Trophoblast cell (in vitro differentiated cells and primary cell): ENCODE measurements around the gene CD96.
A peak's percentile ranks its signal among the peaks of the same experiment; 100 is the strongest.

Experiments used
- DNase-seq, 2 donors: peaks; one replicate each; pipeline ENCODE4 v3.0.0-alpha.2; 2016
- H2AFZ ChIP-seq: 2 replicates; pipeline ENCODE4 v1.6.1; 2013; ENCODE audit warnings: low read length, moderate library complexity, mild to moderate bottlenecking; ENCODE audit not compliant: insufficient read depth, poor library complexity
- H2AK5ac ChIP-seq: 2 replicates; pipeline ENCODE4 v1.6.1; 2013; ENCODE audit warnings: mild to moderate bottlenecking, low read length
- H2BK120ac ChIP-seq: 2 replicates; pipeline ENCODE4 v1.6.1; 2013; ENCODE audit warnings: low read length, mild to moderate bottlenecking, moderate library complexity; ENCODE audit not compliant: insufficient read depth, poor library complexity
- H2BK12ac ChIP-seq: 2 replicates; pipeline ENCODE4 v1.6.1; 2013; ENCODE audit warnings: mild to moderate bottlenecking, low read length, moderate library complexity
- H2BK5ac ChIP-seq: 2 replicates; pipeline ENCODE4 v1.6.1; 2013; ENCODE audit warnings: low read length, low read depth, moderate library complexity, mild to moderate bottlenecking; ENCODE audit not compliant: poor library complexity
- H3K14ac ChIP-seq: 2 replicates; pipeline ENCODE4 v1.6.1; 2013; ENCODE audit warnings: mild to moderate bottlenecking, low read length
- H3K18ac ChIP-seq: 2 replicates; pipeline ENCODE4 v1.6.1; 2013; ENCODE audit warnings: mild to moderate bottlenecking, low read length
- H3K23ac ChIP-seq: 2 replicates; pipeline ENCODE4 v1.6.1; 2013; ENCODE audit warnings: low read length
- H3K27ac ChIP-seq: 2 replicates; pipeline ENCODE4 v1.5.1; 2013; ENCODE audit warnings: low read depth, mild to moderate bottlenecking, inconsistent platforms, low read length, moderate library complexity
- H3K27me3 ChIP-seq: 2 replicates; pipeline ENCODE4 v1.6.1; 2013; ENCODE audit warnings: inconsistent platforms, mild to moderate bottlenecking, low read length, moderate library complexity; ENCODE audit not compliant: insufficient read depth
- H3K36me3 ChIP-seq, 2 experiments: 1 replicate in 1 of 2; 2 replicates in 1 of 2; pipeline ENCODE4 v1.6.1; 2013; ENCODE audit warnings: low read length in 2 of 2, mild to moderate bottlenecking in 2 of 2, moderate library complexity in 1 of 2; ENCODE audit not compliant: insufficient read depth in 2 of 2, control insufficient read depth in 1 of 2
- H3K4ac ChIP-seq: 2 replicates; pipeline ENCODE4 v1.6.1; 2013; ENCODE audit warnings: low read depth, mild to moderate bottlenecking, low read length, moderate library complexity
- H3K4me1 ChIP-seq, 2 experiments: 1 replicate in 1 of 2; 2 replicates in 1 of 2; pipeline ENCODE4 v1.6.1; 2013; ENCODE audit warnings: low read length in 2 of 2, mild to moderate bottlenecking in 2 of 2, moderate library complexity in 1 of 2; ENCODE audit not compliant: insufficient read depth in 2 of 2, control insufficient read depth in 1 of 2
- H3K4me2 ChIP-seq: 2 replicates; pipeline ENCODE4 v1.6.1; 2013; ENCODE audit warnings: inconsistent platforms, mild to moderate bottlenecking, low read length, moderate library complexity
- H3K4me3 ChIP-seq: 2 replicates; pipeline ENCODE4 v1.5.1; 2013; ENCODE audit warnings: mild to moderate bottlenecking, low read depth, low read length, inconsistent platforms
- H3K79me1 ChIP-seq: one replicate; pipeline ENCODE4 v1.6.1; 2013; ENCODE audit warnings: low read length
- H3K79me2 ChIP-seq: 2 replicates; pipeline ENCODE4 v1.6.1; 2013; ENCODE audit warnings: low read length, mild to moderate bottlenecking; ENCODE audit not compliant: control insufficient read depth, insufficient read depth, poor library complexity
- H3K9ac ChIP-seq: 2 replicates; pipeline ENCODE4 v1.6.1; 2013; ENCODE audit warnings: mild to moderate bottlenecking, low read length
- H3K9me3 ChIP-seq: 2 replicates; pipeline ENCODE4 v1.6.1; 2013; ENCODE audit warnings: low read depth, mild to moderate bottlenecking, control low read depth, inconsistent platforms, low read length; ENCODE audit not compliant: insufficient read depth
- H4K12ac ChIP-seq: 2 replicates; pipeline ENCODE4 v1.6.1; 2013; ENCODE audit warnings: low read depth, mild to moderate bottlenecking, low read length, moderate library complexity
- H4K8ac ChIP-seq: 2 replicates; pipeline ENCODE4 v1.6.1; 2013; ENCODE audit warnings: low read depth, mild to moderate bottlenecking, low read length, moderate library complexity
- H4K91ac ChIP-seq: one replicate; pipeline ENCODE4 v1.6.1; 2013; ENCODE audit warnings: low read depth, mild to moderate bottlenecking, low read length, moderate library complexity
- WGBS: extraction: QIAGEN DNeasy Blood & Tissue Kit; methylation state at CpG from one replicate; pipeline ENCODE4 v1.1.7; 2013; ENCODE audit warnings: missing lambda C conversion rate; ENCODE audit not compliant: insufficient read length, insufficient coverage; ENCODE audit errors: extremely low coverage; 5-methylcytosine and 5-hydroxymethylcytosine counted together

The CD96 gene

GRCh38 chr3:111538111-111538510, 3.9 kb upstream of the CD96 start:
- H2BK12ac ChIP-seq, result no peak overlapping the region
- no peak overlapping the region for H3K4me2 ChIP-seq
- no peak overlapping the region for H4K8ac ChIP-seq
- no peak overlapping the region for H3K14ac ChIP-seq
- H3K27ac ChIP-seq, result no peak overlapping the region
- H4K91ac ChIP-seq, result no peak overlapping the region
- no peak overlapping the region for H3K23ac ChIP-seq
- no peak overlapping the region for H3K18ac ChIP-seq
- H2BK5ac ChIP-seq, result no peak overlapping the region
- H3K79me2 ChIP-seq, result no peaks in the 10 kb centered on the region
- H2BK120ac ChIP-seq, result no peak overlapping the region
- WGBS, result no CpG with 5 or more reads among the region's 1 CpG
- DNase-seq, result no peak
- no peak overlapping the region for H3K4me3 ChIP-seq
- H3K4me1 ChIP-seq, result peaks cover 1 to 3% of the 10 kb centered on the region in 2 experiments
- no peak overlapping the region for H3K9ac ChIP-seq
- H2AK5ac ChIP-seq, result no peak overlapping the region
- H3K79me1 ChIP-seq, result peaks cover 11% of the 10 kb centered on the region
- H2AFZ ChIP-seq, result no peak overlapping the region
- H3K27me3 ChIP-seq, result no peaks in the 10 kb centered on the region
- H4K12ac ChIP-seq, result no peak overlapping the region
- H3K9me3 ChIP-seq, result no peaks in the 10 kb centered on the region
- no peaks in the 10 kb centered on the region for H3K36me3 ChIP-seq
- no peak overlapping the region for H3K4ac ChIP-seq

DNA sequence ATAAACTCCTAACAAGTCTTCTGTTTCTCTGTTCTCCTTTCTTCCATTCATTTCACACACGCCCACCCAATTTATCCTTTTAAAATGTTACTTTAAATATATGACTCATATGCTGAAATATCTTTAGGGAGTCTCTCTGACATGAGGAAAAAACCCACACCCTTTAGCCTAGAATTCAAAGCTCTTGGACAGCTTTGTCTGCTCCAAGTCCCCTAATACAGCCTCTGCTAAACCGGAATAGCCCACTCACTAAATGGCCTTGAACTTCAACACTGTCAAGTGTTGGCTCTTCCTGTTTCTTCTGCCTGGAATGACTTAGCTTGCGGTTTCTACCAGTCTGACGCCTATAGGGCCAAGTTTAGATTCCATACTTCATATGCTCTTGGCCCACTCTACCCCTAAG, 3.3 kb upstream of the CD96 start:
- no peak overlapping the region for H3K14ac ChIP-seq
- DNase-seq, result peak in 1 of 2 donors; percentile 12
- peak overlapping the region; percentile 62 for H4K91ac ChIP-seq
- no peak overlapping the region for H3K27ac ChIP-seq
- H3K18ac ChIP-seq, result no peak overlapping the region
- H3K36me3 ChIP-seq, result no peaks in the 10 kb centered on the region
- no peak overlapping the region for H4K8ac ChIP-seq
- no peaks in the 10 kb centered on the region for H3K9me3 ChIP-seq
- H2AK5ac ChIP-seq, result peak overlapping the region; percentile 9
- no peak overlapping the region for H2BK12ac ChIP-seq
- H3K4me3 ChIP-seq, result no peak overlapping the region
- peak overlapping the region; percentile 9 for H2AFZ ChIP-seq
- H2BK5ac ChIP-seq, result no peak overlapping the region
- H3K27me3 ChIP-seq, result no peaks in the 10 kb centered on the region
- no peak overlapping the region for H3K4me2 ChIP-seq
- WGBS, result 100% methylated on average over 1 of the region's 4 CpGs
- H3K9ac ChIP-seq, result no peak overlapping the region
- no peak overlapping the region for H3K23ac ChIP-seq
- H3K4ac ChIP-seq, result no peak overlapping the region
- H3K79me2 ChIP-seq, result no peaks in the 10 kb centered on the region
- no peak overlapping the region for H4K12ac ChIP-seq
- peaks cover 11% of the 10 kb centered on the region for H3K79me1 ChIP-seq
- H3K4me1 ChIP-seq, result peaks cover 1 to 3% of the 10 kb centered on the region in 2 experiments
- H2BK120ac ChIP-seq, result peak overlapping the region; percentile 46

- Histone ChIP-seq H3K9ac (no peak overlapping the region), H3K18ac (no peak overlapping the region), H2AFZ (no peak overlapping the region), H2BK120ac (no peak overlapping the region), H3K79me2 (no peaks in the 10 kb centered on the region), H3K23ac (no peak overlapping the region), H3K4me1 (peaks cover 1 to 3% of the 10 kb centered on the region in 2 experiments), H3K4me2 (no peak overlapping the region), H3K27me3 (no peaks in the 10 kb centered on the region), H4K91ac (no peak overlapping the region), H3K4me3 (no peak overlapping the region), H2AK5ac (no peak overlapping the region), H3K36me3 (peaks cover 0 to 3% of the 10 kb centered on the region in 2 experiments), H3K79me1 (peaks cover 14% of the 10 kb centered on the region), H2BK12ac (no peak overlapping the region), H3K9me3 (no peaks in the 10 kb centered on the region), H3K14ac (no peak overlapping the region), H4K8ac (no peak overlapping the region), H3K4ac (no peak overlapping the region), H3K27ac (no peak overlapping the region), H2BK5ac (no peak overlapping the region), H4K12ac (no peak overlapping the region)
- peak; percentile 53 to 71 for DNase-seq
- no CpG with 5 or more reads among the region's 10 CpGs for WGBS
Observed at GRCh38 chr3:111539351-111540331, 2.4 kb upstream of the CD96 start.

- H3K79me1 ChIP-seq, result peaks cover 11% of the 10 kb centered on the region
- WGBS, result no CpG with 5 or more reads among the region's 3 CpGs
Observed at GRCh38 chr3:111541391-111541790, 606 bp upstream of the CD96 start.

More at GRCh38 chr3:111541391-111541790, 606 bp upstream of the CD96 start:
- peaks cover 0 to 3% of the 10 kb centered on the region in 2 experiments for H3K36me3 ChIP-seq
- H3K4me1 ChIP-seq, result peaks cover 1 to 3% of the 10 kb centered on the region in 2 experiments
- no peak overlapping the region for H3K27ac ChIP-seq
- H4K91ac ChIP-seq, result peak overlapping the region; percentile 47
- peak overlapping the region; percentile 70 for H4K8ac ChIP-seq
- DNase-seq, result no peak
- no peak overlapping the region for H4K12ac ChIP-seq
- H3K4me2 ChIP-seq, result no peak overlapping the region
- no peak overlapping the region for H3K9ac ChIP-seq
- H3K4ac ChIP-seq, result no peak overlapping the region
- H3K23ac ChIP-seq, result no peak overlapping the region
- H3K18ac ChIP-seq, result no peak overlapping the region
- H2BK120ac ChIP-seq, result peak overlapping the region; percentile 43
- no peaks in the 10 kb centered on the region for H3K27me3 ChIP-seq
- no peaks in the 10 kb centered on the region for H3K79me2 ChIP-seq
- peak overlapping the region; percentile 80 for H2BK12ac ChIP-seq
- no peak overlapping the region for H3K14ac ChIP-seq
- H3K4me3 ChIP-seq, result no peak overlapping the region
- peak overlapping the region; percentile 49 for H2BK5ac ChIP-seq
- H2AFZ ChIP-seq, result no peak overlapping the region
- H3K9me3 ChIP-seq, result no peaks in the 10 kb centered on the region
- no peak overlapping the region for H2AK5ac ChIP-seq
